B cell (primary cell): ENCODE results near the gene HYLS1. TPM values are rescaled to one million over a fixed set of nuclear protein-coding genes. Genes with fewer than 3 reads are reported as not detected.

Experiments
- polyA plus RNA-seq: library from polyadenylated mRNA; depleted of rRNA; stranded (reverse); fragments of >200 nt; gene quantifications from 2 replicates; pipeline ENCODE4 v1.2.3, GENCODE V29; 2012
- total RNA-seq, 2 donors: library from RNA; stranded (reverse); fragments of 120-200 nt in 1 of 2; gene quantifications; 1 replicate in 1 of 2; 2 replicates in 1 of 2; pipeline versions ENCODE4 v1.2.3 to v1.2.4, GENCODE V29; 2013 to 2022

HYLS1 gene
- total and polyA plus RNA-seq, 2 donors (not counting 1 experiment from before 2014, with no cell fraction given), result 3.1 to 9.4 TPM

Other genes starting within 250 kb of the HYLS1 start
- not detected in 2 replicates for gene ACRV1, start 206.8 kb upstream of the HYLS1 start, total RNA-seq
- not detected in 2 replicates for gene ACRV1, start 206.8 kb upstream of the HYLS1 start, polyA plus RNA-seq
- not detected in 2 replicates for gene PATE1, start 141.4 kb upstream of the HYLS1 start, total RNA-seq
- gene PATE1, start 141.4 kb upstream of the HYLS1 start, polyA plus RNA-seq, result not detected in 2 replicates
- gene PATE2, start 108.8 kb upstream of the HYLS1 start, total RNA-seq, result not detected in 2 replicates
- not detected in 2 replicates for gene PATE2, start 108.8 kb upstream of the HYLS1 start, polyA plus RNA-seq
- not detected in 2 replicates for gene PATE3, start 99.5 kb upstream of the HYLS1 start, total RNA-seq
- not detected in 2 replicates for gene PATE3, start 99.5 kb upstream of the HYLS1 start, polyA plus RNA-seq
- gene PATE4, start 54.4 kb upstream of the HYLS1 start, total RNA-seq, result not detected in 2 replicates
- gene PATE4, start 54.4 kb upstream of the HYLS1 start, polyA plus RNA-seq, result not detected in 2 replicates
- gene PUS3, start 15.5 kb downstream of the HYLS1 start, total RNA-seq, result 7.8 and 8.1 TPM in 2 replicates
- gene PUS3, start 15.5 kb downstream of the HYLS1 start, polyA plus RNA-seq, result 1.8 and 2.7 TPM in 2 replicates
- gene DDX25, start 16.8 kb downstream of the HYLS1 start, total RNA-seq, result not detected in 2 replicates
- 0.36 TPM in 1 of 2 replicates, not detected in the other for gene DDX25, start 16.8 kb downstream of the HYLS1 start, polyA plus RNA-seq
- gene VSIG10L2, start 58.4 kb downstream of the HYLS1 start, total RNA-seq, result not detected in 2 replicates
- gene VSIG10L2, start 58.4 kb downstream of the HYLS1 start, polyA plus RNA-seq, result not detected in 2 replicates
- not detected in 2 replicates for gene CDON, start 175.2 kb downstream of the HYLS1 start, total RNA-seq
- 0.01 and 0.30 TPM in 2 replicates for gene CDON, start 175.2 kb downstream of the HYLS1 start, polyA plus RNA-seq